ENCODE measurements around the gene PLAAT2.

DNA sequence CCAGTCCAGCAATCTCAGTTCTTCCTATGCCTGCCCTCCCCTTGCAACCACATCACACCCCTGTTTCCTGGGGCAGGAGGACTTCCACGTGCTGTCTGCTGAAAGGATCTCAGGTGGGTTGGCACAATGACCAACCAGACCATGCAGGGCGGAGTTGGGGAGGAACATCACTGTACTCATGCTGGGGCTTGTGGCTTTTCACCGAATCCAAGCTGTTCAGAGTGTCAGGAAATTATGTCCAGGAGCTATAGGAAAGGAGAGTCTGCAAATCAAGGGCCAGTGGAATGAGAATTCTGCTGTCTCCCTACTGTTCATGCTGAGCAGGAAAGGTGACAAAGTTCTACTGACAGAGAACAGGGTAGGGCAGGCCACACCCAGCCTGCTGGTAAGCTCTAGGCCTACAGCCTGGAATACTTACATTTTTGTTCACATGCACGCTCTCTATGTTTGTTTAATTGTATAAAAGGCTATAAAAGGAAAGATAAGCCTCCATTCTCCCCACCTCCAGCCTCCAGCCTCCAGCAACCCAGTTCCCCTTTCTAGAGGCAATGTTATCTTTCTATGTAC lies 1.7 kb upstream of the PLAAT2 start:
- TF ChIP-seq, protein P1, sequence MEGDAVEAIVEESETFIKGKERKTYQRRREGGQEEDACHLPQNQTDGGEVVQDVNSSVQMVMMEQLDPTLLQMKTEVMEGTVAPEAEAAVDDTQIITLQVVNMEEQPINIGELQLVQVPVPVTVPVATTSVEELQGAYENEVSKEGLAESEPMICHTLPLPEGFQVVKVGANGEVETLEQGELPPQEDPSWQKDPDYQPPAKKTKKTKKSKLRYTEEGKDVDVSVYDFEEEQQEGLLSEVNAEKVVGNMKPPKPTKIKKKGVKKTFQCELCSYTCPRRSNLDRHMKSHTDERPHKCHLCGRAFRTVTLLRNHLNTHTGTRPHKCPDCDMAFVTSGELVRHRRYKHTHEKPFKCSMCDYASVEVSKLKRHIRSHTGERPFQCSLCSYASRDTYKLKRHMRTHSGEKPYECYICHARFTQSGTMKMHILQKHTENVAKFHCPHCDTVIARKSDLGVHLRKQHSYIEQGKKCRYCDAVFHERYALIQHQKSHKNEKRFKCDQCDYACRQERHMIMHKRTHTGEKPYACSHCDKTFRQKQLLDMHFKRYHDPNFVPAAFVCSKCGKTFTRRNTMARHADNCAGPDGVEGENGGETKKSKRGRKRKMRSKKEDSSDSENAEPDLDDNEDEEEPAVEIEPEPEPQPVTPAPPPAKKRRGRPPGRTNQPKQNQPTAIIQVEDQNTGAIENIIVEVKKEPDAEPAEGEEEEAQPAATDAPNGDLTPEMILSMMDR (IDR thresholded peaks at IDR 0.05; ENCODE audit: borderline replicate concordance, extremely low read depth, low read length, poor library complexity, severe bottlenecking) = no peak
- no peak for TF ChIP-seq EZH2 (IDR thresholded peaks at IDR 0.05; ENCODE audit: borderline replicate concordance, low read depth, low read length, severe bottlenecking)

All from DND-41 (cell line).